CD4-positive, alpha-beta T cell treated with Interleukin-10 for 1 hour (primary cell): ENCODE results near the gene LRRFIP2.
"Not testable (repeated sequence)": the region's sequence is repeated elsewhere in the genome, so short reads cannot be mapped to it uniquely, and the experiment has no call there.

Experiments used
- DNase-seq: peaks from one replicate; pipeline ENCODE4 v3.0.0-alpha.2; 2020

The LRRFIP2 gene

GRCh38 chr3:37174532-37175126 is at the start of gene LRRFIP2:
LRRFIP2 (minus strand) TSS chr3:37174582; CDS start chr3:37148983, 25,599 bp downstream.
- peak; percentile 18 for DNase-seq

DNA sequence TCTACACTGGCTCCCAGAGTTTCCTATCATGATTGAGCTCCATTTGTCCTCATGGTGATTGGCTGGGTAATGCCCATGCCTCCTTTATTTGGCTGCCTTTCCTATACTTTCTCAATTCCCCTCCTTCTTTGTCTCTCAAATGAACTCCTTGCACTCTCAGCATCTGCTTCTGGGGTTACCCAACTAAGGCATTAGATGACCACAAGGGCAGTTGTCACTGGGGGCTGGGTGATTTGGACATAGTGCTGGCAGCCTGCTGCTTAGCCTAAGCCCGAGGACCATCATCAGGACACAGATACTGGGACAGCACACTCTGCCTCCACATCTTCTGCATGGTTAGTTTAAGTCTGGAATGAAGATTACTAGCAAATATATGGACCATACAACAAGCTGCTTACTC is 49.2 kb upstream of the LRRFIP2 start:
- no peak for DNase-seq

GRCh38 chr3:37223141-37223558 is 48.8 kb upstream of the LRRFIP2 start:
- no peak for DNase-seq

GRCh38 chr3:37222542-37222941 is 48.2 kb upstream of the LRRFIP2 start:
- DNase-seq: not testable (repeated sequence)

- no peak for DNase-seq
Measured at GRCh38 chr3:37221407-37221806, 47.0 kb upstream of the LRRFIP2 start.

- DNase-seq: no peak
Measured at GRCh38 chr3:37219266-37219665, 44.9 kb upstream of the LRRFIP2 start.

GRCh38 chr3:37218206-37218605 is 43.8 kb upstream of the LRRFIP2 start:
- no peak for DNase-seq

GRCh38 chr3:37217098-37217849 is 42.9 kb upstream of the LRRFIP2 start:
- peak; percentile 30 for DNase-seq

DNA sequence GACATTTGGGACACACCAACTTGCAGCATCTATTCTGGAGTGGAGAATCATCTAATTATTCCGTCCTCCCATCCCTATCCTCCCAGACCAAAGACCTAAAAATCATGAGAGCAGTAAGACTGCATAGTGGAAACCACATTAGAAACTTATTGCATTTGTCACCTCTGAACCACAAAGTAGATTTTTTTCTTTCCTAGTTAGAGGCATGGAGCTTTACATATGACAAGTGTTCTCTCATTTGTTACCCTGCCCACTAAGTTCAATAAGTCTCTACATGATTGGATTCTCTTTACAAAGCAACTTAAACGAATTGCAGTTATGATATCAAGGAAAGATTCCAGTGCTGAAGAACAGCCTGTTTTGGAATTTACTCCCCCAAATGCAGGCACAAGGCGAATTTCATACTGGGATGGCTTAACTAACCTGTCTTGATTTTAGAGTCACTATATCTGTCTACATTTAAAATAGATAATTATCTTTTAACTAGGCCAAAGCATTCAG is 42.3 kb upstream of the LRRFIP2 start:
- DNase-seq: peak; percentile 46

DNA sequence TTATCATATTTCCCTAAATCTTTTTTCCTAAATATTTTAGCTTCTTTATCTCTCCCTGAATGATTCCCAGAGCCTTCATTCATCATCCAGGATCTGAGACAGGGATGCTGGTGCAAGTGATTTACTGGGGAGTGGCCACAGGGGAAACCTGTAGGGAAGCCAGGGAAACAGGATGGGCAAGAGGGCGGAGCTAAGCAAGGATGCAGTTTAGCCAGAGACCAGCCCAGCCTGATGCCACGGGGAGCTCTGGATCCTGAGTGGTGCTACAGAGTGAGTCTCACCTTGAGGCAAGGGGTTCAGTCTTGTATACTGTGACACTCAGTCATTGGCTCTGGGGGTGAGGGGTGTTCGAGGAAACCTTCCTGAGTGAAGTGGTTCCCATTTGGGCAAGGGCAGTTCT is 39.7 kb upstream of the LRRFIP2 start:
- DNase-seq: no peak

- no peak for DNase-seq
Measured at GRCh38 chr3:37210230-37210629, 35.8 kb upstream of the LRRFIP2 start.

DNA sequence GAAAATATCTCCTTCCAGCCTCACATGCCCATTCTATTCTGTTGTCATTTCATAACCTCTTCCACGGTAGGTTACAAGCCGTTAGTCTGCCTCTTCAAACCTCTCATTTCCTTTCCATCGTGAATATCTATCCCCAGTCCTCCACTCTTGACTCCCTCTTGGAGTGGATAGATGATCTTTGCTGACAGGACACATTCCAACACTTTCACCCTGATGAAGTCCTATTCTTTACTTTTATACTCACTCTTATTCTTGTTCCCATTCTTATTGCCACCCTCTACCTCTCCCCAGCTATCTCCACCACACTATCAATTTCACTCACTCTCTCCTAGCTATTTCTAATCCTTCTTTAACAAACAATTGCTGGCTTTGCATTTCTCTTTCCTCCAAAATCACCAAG is 34.2 kb upstream of the LRRFIP2 start:
- not testable (repeated sequence) for DNase-seq

DNA sequence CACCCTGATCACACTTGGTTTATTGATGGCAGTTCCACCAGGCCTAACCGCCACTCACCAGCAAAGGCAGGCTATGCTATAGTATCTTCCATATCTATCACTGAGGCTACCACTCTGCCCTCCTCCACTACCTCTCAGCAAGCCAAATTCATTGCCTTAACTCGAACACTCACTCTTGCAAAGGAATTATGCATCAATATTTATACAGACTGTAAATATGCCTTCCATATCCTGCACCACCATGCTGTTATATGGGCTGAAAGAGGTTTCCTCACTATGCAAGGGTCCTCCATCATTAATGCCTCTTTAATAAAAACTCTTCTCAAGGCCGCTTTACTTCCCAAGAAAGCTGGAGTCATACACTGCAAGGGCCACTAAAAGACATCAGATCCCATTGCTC is 33.6 kb upstream of the LRRFIP2 start:
- DNase-seq: not testable (repeated sequence)

DNA sequence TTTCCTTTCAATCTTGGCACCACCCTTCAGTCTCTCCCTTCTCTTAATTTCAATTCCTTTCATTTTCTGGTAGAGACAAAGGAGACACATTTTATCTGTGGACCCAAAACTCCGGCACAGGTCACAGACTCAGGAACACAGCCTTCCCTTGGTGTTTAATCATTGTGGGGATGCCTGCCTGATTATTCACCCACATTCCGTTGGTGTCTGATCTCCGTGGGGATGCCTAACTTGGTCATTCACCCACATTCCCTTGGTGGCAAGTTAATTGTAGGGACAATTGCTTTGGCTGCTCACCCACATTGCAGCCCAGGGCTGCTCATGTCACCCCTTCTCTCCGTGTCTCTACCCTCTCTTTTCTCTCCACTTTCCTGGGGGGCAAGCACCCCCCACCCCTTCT is 31.7 kb upstream of the LRRFIP2 start:
- DNase-seq: not testable (repeated sequence)

GRCh38 chr3:37204314-37204713 is 29.9 kb upstream of the LRRFIP2 start:
- no peak for DNase-seq

DNA sequence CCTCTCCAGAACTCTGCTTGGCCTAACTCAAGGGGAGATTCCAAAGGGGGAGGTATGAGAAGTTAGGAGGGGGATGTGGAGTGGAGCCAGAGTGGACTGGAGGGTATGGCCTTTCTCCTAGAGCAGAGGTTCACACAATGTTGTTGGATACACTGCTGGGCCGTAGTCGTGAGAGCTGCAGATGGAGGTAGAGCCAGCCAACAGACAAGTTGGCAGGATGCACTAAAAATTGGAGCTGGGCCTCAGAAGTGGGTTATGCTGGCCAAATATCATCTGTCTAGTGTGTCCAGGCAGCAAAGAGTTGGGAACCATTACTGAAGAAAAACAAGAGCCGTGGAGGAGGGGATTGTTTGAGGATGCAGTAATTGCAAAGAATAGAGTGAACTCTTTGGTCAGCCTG is 27.7 kb upstream of the LRRFIP2 start:
- DNase-seq: no peak

GRCh38 chr3:37200141-37200540 is 25.8 kb upstream of the LRRFIP2 start:
- DNase-seq: no peak

- DNase-seq: no peak
Measured at GRCh38 chr3:37198996-37199395, 24.6 kb upstream of the LRRFIP2 start.

DNA sequence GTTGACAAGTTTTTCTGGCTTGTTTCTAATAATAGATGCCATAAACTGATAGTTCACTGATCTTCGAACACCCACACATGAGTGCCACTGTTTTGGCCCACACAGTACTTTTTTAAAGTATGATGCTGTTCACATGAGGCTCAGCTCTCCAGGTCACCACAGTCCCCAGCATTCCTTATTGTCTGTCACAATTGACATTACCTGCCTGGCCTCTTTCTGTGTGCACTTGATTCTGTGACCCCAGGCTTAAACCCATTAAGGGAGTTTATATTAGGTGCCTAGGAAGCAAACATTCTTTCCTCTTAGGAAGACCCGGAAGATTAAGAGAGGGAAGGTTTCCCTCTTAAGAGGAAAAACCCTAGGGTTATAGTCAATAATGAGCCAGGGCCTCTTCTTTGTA is 24.2 kb upstream of the LRRFIP2 start:
- DNase-seq: no peak

DNA sequence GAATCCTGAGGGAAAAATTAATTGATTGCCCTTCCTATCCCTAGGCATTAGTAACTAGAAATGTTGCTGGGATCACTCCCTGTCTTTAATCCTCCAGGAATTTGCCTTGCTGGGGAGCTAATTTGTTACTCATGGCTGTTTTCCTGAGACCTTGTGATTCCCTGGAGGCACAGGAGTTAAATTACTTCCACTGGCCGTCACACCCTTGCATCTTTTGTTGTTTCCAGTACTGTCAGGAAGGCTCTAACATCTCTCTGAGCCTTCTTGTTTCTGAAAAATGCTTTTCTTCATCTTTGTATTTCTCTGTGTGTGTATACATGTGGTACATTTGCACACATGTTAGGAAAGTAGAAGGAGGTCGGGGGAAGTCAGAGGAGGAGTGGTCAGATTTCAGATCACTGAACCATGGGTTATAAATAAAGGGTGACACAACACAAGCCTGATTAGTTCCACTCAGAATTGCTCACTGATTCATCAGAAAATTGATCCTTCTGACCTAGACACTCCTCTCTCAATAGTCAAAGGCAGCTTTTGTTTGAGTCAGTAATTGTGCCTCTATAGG is 23.5 kb upstream of the LRRFIP2 start:
- DNase-seq: no peak

- DNase-seq: no peak
Measured at GRCh38 chr3:37194533-37194932, 20.2 kb upstream of the LRRFIP2 start.

GRCh38 chr3:37190667-37191066 is 16.3 kb upstream of the LRRFIP2 start:
- DNase-seq: no peak

DNA sequence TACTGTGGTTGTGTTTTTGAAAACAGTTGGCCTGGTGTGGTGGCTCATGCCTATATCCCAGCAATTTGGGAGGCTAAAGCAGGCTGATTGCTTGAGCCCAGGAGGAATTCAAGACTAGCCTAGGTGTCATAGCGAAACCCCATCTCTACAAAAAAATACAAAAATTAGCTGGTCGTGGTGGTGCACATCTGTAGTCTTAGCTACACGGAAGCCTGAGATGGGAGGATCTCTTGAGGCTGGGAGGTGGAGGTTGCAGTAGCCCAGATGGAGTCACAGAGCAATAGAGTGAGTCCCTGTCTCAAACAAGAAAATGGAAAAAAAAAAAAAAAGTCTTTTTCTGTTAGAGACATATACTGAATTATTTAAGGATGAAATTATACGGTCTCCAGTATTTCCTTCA is 14.7 kb upstream of the LRRFIP2 start:
- DNase-seq: no peak

- DNase-seq: no peak
Measured at GRCh38 chr3:37183976-37184375, 9.6 kb upstream of the LRRFIP2 start.
